ENCODE measurements around the gene NALCN. TPM values are rescaled to one million over a fixed set of nuclear protein-coding genes. Genes with fewer than 3 reads are reported as not detected.

The NALCN gene
- under 1 TPM; 0.04 TPM for polyA plus RNA-seq

GRCh38 chr13:101416181-101417042 is at the start of gene NALCN:
NALCN (minus strand) TSS chr13:101416508; CDS start chr13:101399126, 17,382 bp downstream.
- H3K4me3 ChIP-seq (ENCODE audit: low read depth in 1 of 2, low read length in 2 of 2), result peak within 1 kb of the TSS; percentile 32 to 53
- 2 to 3% methylated on average over 73 to 85 of the region's 85 CpGs for WGBS, 2 donors
- H3K27me3 ChIP-seq (ENCODE audit: control insufficient read depth in 1 of 2, insufficient read depth in 2 of 2, low read length in 2 of 2), result peaks cover 0 to 4% of the 10 kb centered on the region in 2 donors
- H3K27ac ChIP-seq (ENCODE audit: low read depth in 2 of 2, low read length in 1 of 2), result no peak within 1 kb of the TSS
- H3K9me3 ChIP-seq (ENCODE audit: control insufficient read depth in 2 of 2, insufficient read depth in 1 of 2, low read depth in 1 of 2, low read length in 1 of 2), result peaks cover 0 to 4% of the 10 kb centered on the region in 2 donors
- H3K36me3 ChIP-seq (ENCODE audit: control insufficient read depth in 2 of 2, insufficient read depth in 2 of 2, low read length in 1 of 2), result no peaks in the 10 kb centered on the region
- H3K4me1 ChIP-seq (ENCODE audit: control insufficient read depth in 2 of 2, insufficient read depth in 2 of 2, low read length in 1 of 2), result peaks cover 0 to 2% of the 10 kb centered on the region in 2 donors

- Histone ChIP-seq H3K4me3 (ENCODE audit: low read depth in 1 of 2, low read length in 2 of 2) (no peak overlapping the region), H3K27ac (ENCODE audit: low read depth in 2 of 2, low read length in 1 of 2) (no peak overlapping the region), H3K4me1 (ENCODE audit: control insufficient read depth in 2 of 2, insufficient read depth in 2 of 2, low read length in 1 of 2) (no peaks in the 10 kb centered on the region), H3K27me3 (ENCODE audit: control insufficient read depth in 1 of 2, insufficient read depth in 2 of 2, low read length in 2 of 2) (peaks cover 0 to 2% of the 10 kb centered on the region in 2 donors), H3K9me3 (ENCODE audit: control insufficient read depth in 2 of 2, insufficient read depth in 1 of 2, low read depth in 1 of 2, low read length in 1 of 2) (no peaks in the 10 kb centered on the region), H3K36me3 (ENCODE audit: control insufficient read depth in 2 of 2, insufficient read depth in 2 of 2, low read length in 1 of 2) (no peaks in the 10 kb centered on the region)
- WGBS, 2 donors, result 57 to 63% methylated on average over 3 of the region's 3 CpGs
Measured at GRCh38 chr13:101465877-101466276, 49.6 kb upstream of the NALCN start.

- H3K4me1 ChIP-seq (ENCODE audit: control insufficient read depth in 2 of 2, insufficient read depth in 2 of 2, low read length in 1 of 2), result no peaks in the 10 kb centered on the region
- no peak overlapping the region for H3K4me3 ChIP-seq (ENCODE audit: low read depth in 1 of 2, low read length in 2 of 2)
- H3K9me3 ChIP-seq (ENCODE audit: control insufficient read depth in 2 of 2, insufficient read depth in 1 of 2, low read depth in 1 of 2, low read length in 1 of 2), result no peaks in the 10 kb centered on the region
- no peak overlapping the region for H3K27ac ChIP-seq (ENCODE audit: low read depth in 2 of 2, low read length in 1 of 2)
- no peaks in the 10 kb centered on the region for H3K36me3 ChIP-seq (ENCODE audit: control insufficient read depth in 2 of 2, insufficient read depth in 2 of 2, low read length in 1 of 2)
- no peaks in the 10 kb centered on the region for H3K27me3 ChIP-seq (ENCODE audit: control insufficient read depth in 1 of 2, insufficient read depth in 2 of 2, low read length in 2 of 2)
- WGBS, 2 donors, result 85 to 91% methylated on average over 2 of the region's 2 CpGs
Measured at GRCh38 chr13:101457176-101457575, 40.9 kb upstream of the NALCN start.

- H3K27ac ChIP-seq (ENCODE audit: low read depth in 2 of 2, low read length in 1 of 2), result no peak overlapping the region
- H3K36me3 ChIP-seq (ENCODE audit: control insufficient read depth in 2 of 2, insufficient read depth in 2 of 2, low read length in 1 of 2), result no peaks in the 10 kb centered on the region
- no peak overlapping the region for H3K4me3 ChIP-seq (ENCODE audit: low read depth in 1 of 2, low read length in 2 of 2)
- H3K27me3 ChIP-seq (ENCODE audit: control insufficient read depth in 1 of 2, insufficient read depth in 2 of 2, low read length in 2 of 2), result no peaks in the 10 kb centered on the region
- no peaks in the 10 kb centered on the region for H3K4me1 ChIP-seq (ENCODE audit: control insufficient read depth in 2 of 2, insufficient read depth in 2 of 2, low read length in 1 of 2)
- WGBS, 2 donors, result 31 to 32% methylated on average over 3 of the region's 3 CpGs
- no peaks in the 10 kb centered on the region for H3K9me3 ChIP-seq (ENCODE audit: control insufficient read depth in 2 of 2, insufficient read depth in 1 of 2, low read depth in 1 of 2, low read length in 1 of 2)
Measured at GRCh38 chr13:101455863-101456262, 39.6 kb upstream of the NALCN start.

GRCh38 chr13:101454767-101455166 is 38.5 kb upstream of the NALCN start:
- Histone ChIP-seq H3K27ac (ENCODE audit: low read depth in 2 of 2, low read length in 1 of 2) (no peak overlapping the region), H3K4me3 (ENCODE audit: low read depth in 1 of 2, low read length in 2 of 2) (no peak overlapping the region), H3K27me3 (ENCODE audit: control insufficient read depth in 1 of 2, insufficient read depth in 2 of 2, low read length in 2 of 2) (no peaks in the 10 kb centered on the region), H3K4me1 (ENCODE audit: control insufficient read depth in 2 of 2, insufficient read depth in 2 of 2, low read length in 1 of 2) (no peaks in the 10 kb centered on the region), H3K9me3 (ENCODE audit: control insufficient read depth in 2 of 2, insufficient read depth in 1 of 2, low read depth in 1 of 2, low read length in 1 of 2) (no peaks in the 10 kb centered on the region), H3K36me3 (ENCODE audit: control insufficient read depth in 2 of 2, insufficient read depth in 2 of 2, low read length in 1 of 2) (no peaks in the 10 kb centered on the region)
- WGBS, 2 donors, result 48 to 52% methylated on average over 2 of the region's 2 CpGs

GRCh38 chr13:101453784-101454201 is 37.5 kb upstream of the NALCN start:
- no peaks in the 10 kb centered on the region for H3K4me1 ChIP-seq (ENCODE audit: control insufficient read depth in 2 of 2, insufficient read depth in 2 of 2, low read length in 1 of 2)
- peak overlapping the region in 1 of 2 donors; percentile 48 for H3K27ac ChIP-seq (ENCODE audit: low read depth in 2 of 2, low read length in 1 of 2)
- no peaks in the 10 kb centered on the region for H3K9me3 ChIP-seq (ENCODE audit: control insufficient read depth in 2 of 2, insufficient read depth in 1 of 2, low read depth in 1 of 2, low read length in 1 of 2)
- H3K4me3 ChIP-seq (ENCODE audit: low read depth in 1 of 2, low read length in 2 of 2), result peak overlapping the region; percentile 54 to 59
- 6 to 8% methylated on average over 41 of the region's 41 CpGs for WGBS, 2 donors
- no peaks in the 10 kb centered on the region for H3K27me3 ChIP-seq (ENCODE audit: control insufficient read depth in 1 of 2, insufficient read depth in 2 of 2, low read length in 2 of 2)
- no peaks in the 10 kb centered on the region for H3K36me3 ChIP-seq (ENCODE audit: control insufficient read depth in 2 of 2, insufficient read depth in 2 of 2, low read length in 1 of 2)

- no peaks in the 10 kb centered on the region for H3K27me3 ChIP-seq (ENCODE audit: control insufficient read depth in 1 of 2, insufficient read depth in 2 of 2, low read length in 2 of 2)
- WGBS, 2 donors, result 48 to 54% methylated on average over 18 of the region's 18 CpGs
- H3K4me3 ChIP-seq (ENCODE audit: low read depth in 1 of 2, low read length in 2 of 2), result peak within 1 kb of the TSS; percentile 54 to 59
- no peaks in the 10 kb centered on the region for H3K4me1 ChIP-seq (ENCODE audit: control insufficient read depth in 2 of 2, insufficient read depth in 2 of 2, low read length in 1 of 2)
- H3K36me3 ChIP-seq (ENCODE audit: control insufficient read depth in 2 of 2, insufficient read depth in 2 of 2, low read length in 1 of 2), result no peaks in the 10 kb centered on the region
- peak within 1 kb of the TSS in 1 of 2 donors; percentile 48 for H3K27ac ChIP-seq (ENCODE audit: low read depth in 2 of 2, low read length in 1 of 2)
- H3K9me3 ChIP-seq (ENCODE audit: control insufficient read depth in 2 of 2, insufficient read depth in 1 of 2, low read depth in 1 of 2, low read length in 1 of 2), result no peaks in the 10 kb centered on the region
Measured at GRCh38 chr13:101452519-101453485, 36.5 kb upstream of the NALCN start, which contains the start of gene ITGBL1. ITGBL1 (plus strand) TSS chr13:101452675; CDS start chr13:101452834, 159 bp downstream.

- H3K4me1 ChIP-seq (ENCODE audit: control insufficient read depth in 2 of 2, insufficient read depth in 2 of 2, low read length in 1 of 2), result no peaks in the 10 kb centered on the region
- no peaks in the 10 kb centered on the region for H3K36me3 ChIP-seq (ENCODE audit: control insufficient read depth in 2 of 2, insufficient read depth in 2 of 2, low read length in 1 of 2)
- no peak overlapping the region for H3K4me3 ChIP-seq (ENCODE audit: low read depth in 1 of 2, low read length in 2 of 2)
- H3K27ac ChIP-seq (ENCODE audit: low read depth in 2 of 2, low read length in 1 of 2), result no peak overlapping the region
- no peaks in the 10 kb centered on the region for H3K27me3 ChIP-seq (ENCODE audit: control insufficient read depth in 1 of 2, insufficient read depth in 2 of 2, low read length in 2 of 2)
- H3K9me3 ChIP-seq (ENCODE audit: control insufficient read depth in 2 of 2, insufficient read depth in 1 of 2, low read depth in 1 of 2, low read length in 1 of 2), result no peaks in the 10 kb centered on the region
Measured at GRCh38 chr13:101451641-101452040, 35.3 kb upstream of the NALCN start.

- no peaks in the 10 kb centered on the region for H3K4me1 ChIP-seq (ENCODE audit: control insufficient read depth in 2 of 2, insufficient read depth in 2 of 2, low read length in 1 of 2)
- 61 to 74% methylated on average over 2 of the region's 2 CpGs for WGBS, 2 donors
Measured at GRCh38 chr13:101450749-101451130, 34.4 kb upstream of the NALCN start.

More at GRCh38 chr13:101450749-101451130, 34.4 kb upstream of the NALCN start:
- H3K9me3 ChIP-seq (ENCODE audit: control insufficient read depth in 2 of 2, insufficient read depth in 1 of 2, low read depth in 1 of 2, low read length in 1 of 2), result no peaks in the 10 kb centered on the region
- H3K27ac ChIP-seq (ENCODE audit: low read depth in 2 of 2, low read length in 1 of 2), result no peak overlapping the region
- no peaks in the 10 kb centered on the region for H3K36me3 ChIP-seq (ENCODE audit: control insufficient read depth in 2 of 2, insufficient read depth in 2 of 2, low read length in 1 of 2)
- H3K4me3 ChIP-seq (ENCODE audit: low read depth in 1 of 2, low read length in 2 of 2), result no peak overlapping the region
- no peaks in the 10 kb centered on the region for H3K27me3 ChIP-seq (ENCODE audit: control insufficient read depth in 1 of 2, insufficient read depth in 2 of 2, low read length in 2 of 2)

Measured in esophagus (tissue), 2 donors.